ENCODE measurements around the gene SKIC2.

The SKIC2 gene

GRCh38 chr6:31945507-31946369, 13.2 kb upstream of the SKIC2 start, which contains the start of gene CFB:
TSS of gene CFB (plus strand) at chr6:31946095. CDS start at chr6:31946222, 127 bp downstream.
- peak; percentile 82 for DNase-seq (ENCODE audit: low read depth)

DNA sequence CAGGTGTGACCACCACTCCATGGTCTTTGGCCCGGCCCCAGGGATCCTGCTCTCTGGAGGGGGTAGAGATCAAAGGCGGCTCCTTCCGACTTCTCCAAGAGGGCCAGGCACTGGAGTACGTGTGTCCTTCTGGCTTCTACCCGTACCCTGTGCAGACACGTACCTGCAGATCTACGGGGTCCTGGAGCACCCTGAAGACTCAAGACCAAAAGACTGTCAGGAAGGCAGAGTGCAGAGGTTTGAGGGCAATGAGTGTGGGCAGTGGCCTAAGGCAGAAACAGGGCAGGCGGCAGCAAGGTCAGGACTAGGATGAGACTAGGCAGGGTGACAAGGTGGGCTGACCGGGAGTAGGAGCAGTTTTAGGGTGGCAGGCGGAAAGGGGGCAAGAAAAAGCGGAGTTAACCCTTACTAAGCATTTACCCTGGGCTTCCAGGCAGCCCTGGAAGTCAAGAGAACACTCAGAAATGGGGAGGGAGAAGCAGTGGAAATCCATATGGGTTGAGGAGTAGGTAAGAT, 12.5 kb upstream of the SKIC2 start:
- no peak for DNase-seq (ENCODE audit: low read depth)

DNA sequence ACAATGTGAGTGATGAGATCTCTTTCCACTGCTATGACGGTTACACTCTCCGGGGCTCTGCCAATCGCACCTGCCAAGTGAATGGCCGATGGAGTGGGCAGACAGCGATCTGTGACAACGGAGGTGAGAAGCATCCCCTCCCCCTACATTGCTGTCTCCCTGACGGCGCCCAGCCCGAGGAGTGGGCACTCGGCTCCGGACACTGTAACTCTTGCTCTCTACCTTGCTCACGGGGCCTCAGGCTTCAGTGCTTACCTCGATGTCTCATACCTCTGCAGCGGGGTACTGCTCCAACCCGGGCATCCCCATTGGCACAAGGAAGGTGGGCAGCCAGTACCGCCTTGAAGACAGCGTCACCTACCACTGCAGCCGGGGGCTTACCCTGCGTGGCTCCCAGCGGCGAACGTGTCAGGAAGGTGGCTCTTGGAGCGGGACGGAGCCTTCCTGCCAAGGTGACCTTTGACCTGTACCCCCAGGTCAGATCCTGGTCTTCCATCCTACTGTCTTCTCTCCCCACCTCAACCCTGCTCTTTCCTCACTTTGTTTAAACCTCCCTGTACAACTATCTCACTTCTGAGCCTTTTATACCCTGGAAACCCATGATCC, 11.8 kb upstream of the SKIC2 start:
- DNase-seq (ENCODE audit: low read depth), result no peak

DNA sequence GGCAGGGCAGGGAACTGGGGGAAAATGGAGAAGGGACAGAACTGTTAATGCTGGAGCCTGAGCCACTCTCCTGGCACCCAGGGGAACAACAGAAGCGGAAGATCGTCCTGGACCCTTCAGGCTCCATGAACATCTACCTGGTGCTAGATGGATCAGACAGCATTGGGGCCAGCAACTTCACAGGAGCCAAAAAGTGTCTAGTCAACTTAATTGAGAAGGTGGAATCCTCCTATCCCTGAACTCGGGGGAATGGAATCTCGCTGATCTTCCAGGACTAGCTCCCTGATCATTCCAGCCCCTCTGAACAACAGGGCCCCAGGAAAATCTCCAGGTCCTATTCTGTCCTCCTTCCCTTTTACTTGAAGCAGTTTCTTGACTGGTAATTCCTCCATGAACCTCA, 11.1 kb upstream of the SKIC2 start:
- no peak for DNase-seq (ENCODE audit: low read depth)

DNA sequence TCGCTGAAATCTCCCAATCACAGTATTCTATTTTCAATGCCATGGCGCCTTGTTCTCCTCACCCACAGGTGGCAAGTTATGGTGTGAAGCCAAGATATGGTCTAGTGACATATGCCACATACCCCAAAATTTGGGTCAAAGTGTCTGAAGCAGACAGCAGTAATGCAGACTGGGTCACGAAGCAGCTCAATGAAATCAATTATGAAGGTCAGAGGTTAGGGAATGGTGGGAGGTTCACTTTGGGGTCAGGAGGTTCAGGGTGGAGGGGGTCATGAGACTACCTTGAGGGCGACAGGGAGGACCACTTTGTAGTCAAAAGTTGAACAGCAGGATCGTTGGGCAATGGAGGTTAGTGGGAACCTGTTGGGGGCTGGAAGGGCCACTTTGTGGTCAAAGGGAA, 10.7 kb upstream of the SKIC2 start:
- no peak for DNase-seq (ENCODE audit: low read depth)

- DNase-seq (ENCODE audit: low read depth), result peak; percentile 24
These were observed 10.1 kb upstream of the SKIC2 start for GRCh38 chr6:31948753-31949413.

GRCh38 chr6:31949926-31950548, 8.9 kb upstream of the SKIC2 start:
- no peak for DNase-seq (ENCODE audit: low read depth)

DNA sequence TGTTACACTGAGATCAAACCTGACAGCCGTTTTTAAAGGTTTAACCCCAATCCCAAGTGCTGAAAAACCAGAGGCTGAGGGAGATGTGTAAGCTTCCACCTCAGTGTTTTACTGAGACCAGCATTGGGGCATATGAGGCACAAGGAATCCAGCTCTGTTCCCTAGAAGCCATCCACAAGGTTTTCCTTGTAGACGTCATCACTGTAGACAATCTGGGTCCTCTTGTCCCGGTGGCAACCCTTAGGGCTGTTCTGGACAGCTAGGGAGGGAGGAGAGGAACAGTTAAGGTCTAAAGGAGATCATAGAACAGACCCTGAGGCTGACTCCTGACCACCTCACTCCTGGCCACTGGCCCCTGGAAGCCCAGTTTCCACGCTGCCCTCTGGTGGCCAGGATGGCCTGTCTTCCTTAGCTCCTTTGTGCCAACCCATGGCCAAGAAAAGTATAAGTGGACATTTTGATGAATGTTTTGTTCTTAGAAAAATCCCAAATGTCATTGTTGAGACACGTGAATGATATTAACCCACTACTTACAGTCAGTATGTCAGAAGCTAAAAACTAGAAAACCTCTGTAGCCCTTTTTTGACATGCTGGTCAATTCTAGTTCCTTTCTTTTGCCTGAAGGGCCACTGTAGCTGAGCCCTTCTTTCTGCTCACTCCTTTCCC, 6.7 kb upstream of the SKIC2 start:
- DNase-seq (ENCODE audit: low read depth), result peak; percentile 71

DNA sequence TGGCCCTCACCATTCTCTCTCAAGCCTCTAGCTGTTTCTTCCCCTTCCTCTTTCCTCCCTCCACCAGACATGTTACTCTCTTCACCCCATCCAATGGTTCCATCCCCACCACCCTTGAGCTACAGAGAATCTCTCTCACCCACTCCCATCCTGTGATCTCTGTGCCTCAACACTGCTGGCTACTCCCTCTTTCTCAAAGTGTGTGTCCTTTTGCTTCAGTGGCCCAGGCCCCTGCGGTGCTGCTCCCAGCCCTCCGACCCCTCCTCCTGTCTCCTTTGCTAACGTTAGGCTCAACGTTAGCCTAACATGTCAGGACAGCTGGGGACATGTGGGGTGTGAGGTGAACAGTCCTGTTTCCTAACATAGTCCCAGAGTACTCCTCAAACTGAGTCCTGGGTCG, 6.1 kb upstream of the SKIC2 start:
- DNase-seq (ENCODE audit: low read depth), result no peak

- no peak for DNase-seq (ENCODE audit: low read depth)
These were observed 4.5 kb upstream of the SKIC2 start for GRCh38 chr6:31954511-31954910.

DNA sequence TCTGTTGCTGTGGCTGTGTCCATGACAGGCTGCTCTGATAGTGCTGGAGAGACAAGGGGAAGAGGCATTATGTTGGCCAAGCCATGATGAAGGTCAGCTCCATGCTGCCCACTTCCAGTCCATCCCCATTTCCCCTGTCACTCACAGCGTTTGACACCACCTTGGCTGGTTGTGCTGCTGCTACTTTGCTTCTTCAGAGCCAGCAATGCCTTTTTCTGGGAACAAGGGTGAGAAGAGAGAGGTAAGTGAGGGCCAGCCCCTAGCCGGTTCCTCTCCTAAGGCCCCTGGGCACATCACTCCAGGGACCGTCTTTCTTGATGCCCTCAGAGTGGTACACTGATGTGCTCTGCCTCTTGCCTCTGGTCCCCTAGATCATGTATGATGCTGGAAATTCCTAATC, 2.2 kb upstream of the SKIC2 start:
- DNase-seq (ENCODE audit: low read depth), result no peak

DNA sequence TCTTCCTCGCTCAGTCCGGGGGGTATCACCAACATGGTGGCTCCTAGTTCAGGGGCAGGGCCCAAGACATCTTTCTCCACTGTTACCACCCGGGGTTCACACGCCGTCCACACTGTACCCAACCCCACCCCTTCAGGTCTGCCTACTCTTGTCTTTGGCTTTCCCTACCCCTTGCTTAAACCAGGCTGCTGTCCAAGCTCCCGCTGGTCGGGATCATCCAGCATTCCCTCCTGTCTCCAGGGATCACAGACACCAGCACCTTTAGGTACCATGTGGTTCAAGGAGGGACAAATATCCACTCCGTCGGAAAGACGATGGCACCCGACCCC, 599 bp upstream of the SKIC2 start:
- no peak for DNase-seq (ENCODE audit: low read depth)

GRCh38 chr6:31961616-31962015, 2.6 kb downstream of the SKIC2 start:
- no peak for DNase-seq (ENCODE audit: low read depth)

DNA sequence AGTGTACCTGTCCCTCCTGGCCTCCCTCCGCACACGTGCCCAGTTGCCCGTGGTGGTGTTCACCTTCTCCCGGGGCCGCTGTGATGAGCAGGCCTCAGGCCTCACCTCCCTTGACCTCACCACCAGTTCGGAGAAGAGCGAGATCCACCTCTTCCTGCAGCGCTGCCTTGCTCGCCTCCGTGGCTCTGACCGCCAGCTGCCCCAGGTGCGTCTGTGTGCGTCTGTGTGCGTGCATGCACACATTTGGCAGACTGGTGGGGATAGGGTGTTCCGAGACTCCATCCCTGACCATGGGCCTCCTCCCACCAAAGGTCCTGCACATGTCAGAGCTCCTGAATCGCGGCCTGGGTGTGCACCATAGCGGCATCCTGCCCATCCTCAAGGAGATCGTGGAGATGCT, 4.9 kb downstream of the SKIC2 start:
- DNase-seq (ENCODE audit: low read depth), result no peak

DNA sequence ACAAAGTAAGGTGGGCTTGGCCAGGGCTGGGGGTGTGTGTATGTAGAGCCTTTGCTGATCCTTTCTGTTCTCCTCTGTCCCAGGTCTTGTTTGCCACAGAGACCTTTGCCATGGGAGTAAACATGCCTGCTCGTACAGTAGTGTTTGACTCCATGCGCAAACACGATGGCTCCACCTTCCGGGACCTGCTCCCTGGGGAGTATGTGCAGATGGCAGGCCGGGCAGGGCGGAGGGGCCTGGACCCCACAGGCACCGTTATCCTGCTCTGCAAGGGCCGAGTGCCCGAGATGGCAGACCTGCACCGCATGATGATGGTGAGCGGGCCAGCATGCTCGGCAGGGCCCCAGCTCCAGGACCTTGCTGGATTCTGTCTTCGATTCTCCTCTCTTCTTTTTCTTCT, 6.7 kb downstream of the SKIC2 start:
- no peak for DNase-seq (ENCODE audit: low read depth)

GRCh38 chr6:31966506-31966905, 7.5 kb downstream of the SKIC2 start:
- no peak for DNase-seq (ENCODE audit: low read depth)

DNA sequence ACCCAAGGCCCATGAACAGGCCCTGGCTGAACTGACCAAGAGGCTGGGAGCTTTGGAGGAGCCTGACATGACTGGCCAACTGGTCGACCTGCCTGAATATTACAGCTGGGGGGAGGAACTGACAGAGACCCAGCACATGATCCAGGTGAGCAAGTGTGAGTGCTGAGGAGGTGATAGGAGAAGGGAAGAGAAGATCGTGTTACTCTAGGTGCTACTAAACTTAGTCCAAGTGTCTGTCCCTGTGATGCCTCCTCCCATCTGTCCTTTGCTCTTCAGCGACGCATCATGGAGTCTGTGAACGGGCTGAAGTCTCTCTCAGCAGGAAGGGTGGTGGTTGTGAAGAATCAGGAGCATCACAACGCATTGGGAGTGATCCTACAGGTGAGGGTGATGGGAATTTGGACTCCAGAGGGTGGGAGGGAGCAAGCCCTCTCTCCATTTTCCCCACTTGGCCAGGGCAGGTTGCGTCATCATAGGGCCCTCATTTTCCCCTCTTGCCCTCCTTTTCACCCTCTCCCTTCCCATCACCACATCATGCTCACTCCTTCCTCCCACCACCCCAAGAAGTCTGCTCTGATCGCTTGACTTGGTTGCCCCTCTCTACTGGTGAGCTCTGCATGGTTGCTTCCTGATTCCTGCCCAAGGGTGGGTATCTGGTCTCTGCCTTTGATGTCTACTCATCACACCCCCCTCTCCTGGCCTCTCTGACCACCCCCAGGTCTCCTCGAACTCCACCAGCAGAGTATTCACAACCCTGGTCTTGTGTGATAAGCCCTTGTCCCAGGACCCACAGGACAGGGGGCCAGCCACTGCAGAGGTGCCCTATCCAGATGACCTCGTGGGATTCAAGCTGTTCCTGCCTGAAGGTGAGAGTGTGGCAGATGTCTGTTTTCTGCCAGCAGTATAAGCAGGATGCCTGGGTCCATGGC, 8.3 kb downstream of the SKIC2 start:
- DNase-seq (ENCODE audit: low read depth), result no peak

DNA sequence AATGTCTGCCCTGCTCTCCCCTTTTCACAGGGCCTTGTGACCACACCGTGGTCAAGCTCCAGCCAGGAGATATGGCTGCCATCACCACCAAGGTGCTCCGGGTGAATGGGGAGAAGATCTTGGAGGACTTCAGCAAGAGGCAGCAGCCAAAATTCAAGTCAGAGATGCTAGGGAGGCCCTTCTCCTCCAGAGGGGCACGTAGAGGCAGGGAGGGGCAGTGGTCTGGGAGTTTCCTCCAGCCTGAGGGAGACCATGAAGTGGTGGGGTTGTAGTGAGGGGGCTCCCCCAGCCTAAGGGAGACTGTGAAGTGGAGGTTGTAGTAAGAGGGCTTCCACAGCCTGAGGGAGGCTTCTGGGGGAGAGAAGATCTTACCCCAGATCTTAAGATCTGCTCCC, 8.9 kb downstream of the SKIC2 start:
- no peak for DNase-seq (ENCODE audit: low read depth)

DNA sequence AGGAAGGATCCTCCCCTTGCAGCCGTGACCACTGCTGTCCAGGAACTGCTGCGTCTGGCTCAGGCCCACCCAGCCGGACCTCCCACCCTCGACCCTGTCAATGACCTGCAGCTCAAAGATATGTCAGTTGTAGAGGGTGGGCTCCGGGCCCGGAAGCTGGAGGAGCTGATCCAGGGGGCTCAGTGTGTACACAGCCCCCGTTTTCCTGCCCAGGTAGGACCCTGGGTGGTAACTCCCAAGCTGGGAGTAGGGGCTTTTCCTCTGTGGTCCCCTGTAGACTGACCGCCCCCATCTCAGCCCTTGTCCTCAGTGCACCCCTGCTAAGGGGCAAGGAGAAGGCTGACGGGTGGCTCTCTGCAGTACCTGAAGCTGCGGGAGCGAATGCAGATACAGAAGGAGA, 9.4 kb downstream of the SKIC2 start:
- no peak for DNase-seq (ENCODE audit: low read depth)

DNA sequence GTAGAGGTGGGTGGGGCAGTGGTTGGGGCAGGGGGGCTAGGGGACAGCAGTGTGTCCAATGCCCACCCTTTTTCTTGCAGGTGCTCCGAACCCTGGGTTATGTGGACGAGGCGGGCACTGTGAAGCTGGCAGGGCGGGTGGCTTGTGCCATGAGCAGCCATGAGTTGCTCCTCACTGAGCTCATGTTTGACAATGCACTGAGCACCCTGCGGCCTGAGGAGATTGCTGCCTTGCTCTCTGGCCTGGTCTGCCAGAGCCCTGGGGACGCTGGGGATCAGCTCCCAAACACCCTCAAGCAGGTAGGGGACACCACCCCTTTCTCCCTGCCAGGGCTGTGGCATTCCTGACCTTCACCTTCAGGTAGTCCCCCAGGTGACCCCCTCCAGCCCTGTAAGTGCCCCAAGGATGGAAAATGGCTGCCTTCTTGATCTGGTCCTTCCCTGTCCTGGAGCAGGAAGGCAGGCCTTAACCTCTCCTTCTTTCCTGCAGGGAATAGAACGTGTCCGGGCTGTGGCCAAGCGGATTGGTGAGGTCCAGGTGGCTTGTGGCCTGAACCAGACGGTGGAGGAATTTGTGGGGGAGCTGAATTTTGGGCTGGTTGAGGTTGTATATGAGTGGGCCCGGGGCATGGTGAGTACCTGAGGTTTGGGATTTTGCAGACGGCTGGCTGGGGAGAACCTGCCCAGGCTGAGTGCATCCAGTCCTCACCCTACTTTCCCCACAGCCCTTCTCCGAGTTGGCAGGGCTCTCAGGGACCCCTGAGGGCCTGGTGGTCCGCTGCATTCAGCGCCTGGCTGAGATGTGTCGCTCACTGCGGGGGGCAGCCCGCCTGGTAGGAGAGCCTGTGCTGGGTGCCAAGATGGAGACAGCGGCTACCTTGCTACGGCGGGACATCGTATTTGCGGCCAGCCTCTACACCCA, 10.1 kb downstream of the SKIC2 start:
- no peak for DNase-seq (ENCODE audit: low read depth)

Measured in EH (cell line).